NCI-H526 treated with DMSO at 0.1 percent for 48 hours (cell line): ENCODE data around the gene RERGL.
"Not testable (repeated sequence)": the region's sequence is repeated elsewhere in the genome, so short reads cannot be mapped to it uniquely, and the experiment has no call there.

Experiments
- DNase-seq: peaks from one replicate; lab custom pipeline; 2025; lab: John Stamatoyannopoulos, UW

RERGL gene

GRCh38 chr12:18090093-18090492 lies at the start of gene RERGL:
Gene RERGL, minus strand, starts transcription at chr12:18090193. Its CDS starts 53 bp downstream, at chr12:18090140.
- no peak for DNase-seq

- DNase-seq: no peak
These were observed 49.3 kb upstream of the RERGL start for GRCh38 chr12:18139254-18139653.

- DNase-seq: no peak
These were observed 45.5 kb upstream of the RERGL start for GRCh38 chr12:18135509-18135908.

GRCh38 chr12:18135086-18135485 lies 45.1 kb upstream of the RERGL start:
- DNase-seq: no peak

- no peak for DNase-seq
These were observed 40.9 kb upstream of the RERGL start for GRCh38 chr12:18130851-18131250.

GRCh38 chr12:18123707-18124106 lies 33.7 kb upstream of the RERGL start:
- DNase-seq: no peak

GRCh38 chr12:18120899-18121298 lies 30.9 kb upstream of the RERGL start:
- no peak for DNase-seq

GRCh38 chr12:18108611-18109010 lies 18.6 kb upstream of the RERGL start:
- no peak for DNase-seq

- DNase-seq: no peak
These were observed 13.6 kb upstream of the RERGL start for GRCh38 chr12:18103624-18104023.

GRCh38 chr12:18101043-18101442 lies 11.1 kb upstream of the RERGL start:
- DNase-seq: no peak

GRCh38 chr12:18084080-18084479 lies 5.9 kb downstream of the RERGL start:
- DNase-seq: no peak

GRCh38 chr12:18079541-18080246 lies 10.3 kb downstream of the RERGL start:
- no peak for DNase-seq

- no peak for DNase-seq
These were observed 16.0 kb downstream of the RERGL start for GRCh38 chr12:18074001-18074400.

- no peak for DNase-seq
These were observed 17.3 kb downstream of the RERGL start for GRCh38 chr12:18072723-18073122.

- DNase-seq: no peak
These were observed 18.7 kb downstream of the RERGL start for GRCh38 chr12:18071336-18071735.

- no peak for DNase-seq
These were observed 21.6 kb downstream of the RERGL start for GRCh38 chr12:18068355-18068754.

- DNase-seq: no peak
These were observed 23.3 kb downstream of the RERGL start for GRCh38 chr12:18066666-18067065.

GRCh38 chr12:18062867-18063266 lies 27.1 kb downstream of the RERGL start:
- not testable (repeated sequence) for DNase-seq

- no peak for DNase-seq
These were observed 32.9 kb downstream of the RERGL start for GRCh38 chr12:18057051-18057450.

- DNase-seq: no peak
These were observed 34.9 kb downstream of the RERGL start for GRCh38 chr12:18054925-18055619.

GRCh38 chr12:18045446-18045992 lies 44.5 kb downstream of the RERGL start:
- no peak for DNase-seq

- not testable (repeated sequence) for DNase-seq
These were observed 49.8 kb downstream of the RERGL start for GRCh38 chr12:18040060-18040742.
